OCI-LY1 (cell line): ENCODE results near the gene INPP5A.

Experiments used
- H2AFZ ChIP-seq: fragments of 200-600 bp; sonication (generic), shearing (Covaris generic); 2 replicates; pipeline ENCODE4 v1.6.0; 2014; ENCODE audit warnings: antibody characterized with exemption, mild to moderate bottlenecking, low read length
- H3F3A ChIP-seq: fragments of 200-600 bp; sonication (generic), shearing (Covaris generic); 2 replicates; pipeline ENCODE4 v1.6.0; 2014; ENCODE audit warnings: mild to moderate bottlenecking, antibody characterized with exemption, low read length, moderate library complexity; ENCODE audit not compliant: insufficient read depth
- H3K27ac ChIP-seq: fragments of 200-600 bp; sonication (generic); 2 replicates; pipeline ENCODE4 v1.5.1; 2014; ENCODE audit warnings: low read length, mixed run types, mild to moderate bottlenecking, low read depth; ENCODE audit not compliant: poor library complexity, severe bottlenecking
- H3K27me3 ChIP-seq: fragments of 200-600 bp; sonication (generic); 2 replicates; pipeline ENCODE4 v1.6.0; 2014; ENCODE audit warnings: antibody characterized with exemption, mild to moderate bottlenecking, low read length, moderate library complexity; ENCODE audit not compliant: insufficient read depth
- H3K36me3 ChIP-seq: fragments of 200-600 bp; sonication (generic); 2 replicates; pipeline ENCODE4 v1.6.1; 2014; ENCODE audit warnings: mild to moderate bottlenecking, antibody characterized with exemption, low read length, moderate library complexity, mixed read lengths; ENCODE audit not compliant: insufficient read depth
- H3K4me1 ChIP-seq: fragments of 200-600 bp; sonication (generic); 2 replicates; pipeline ENCODE4 v1.5.1; 2014; ENCODE audit warnings: mild to moderate bottlenecking, low read length, moderate library complexity; ENCODE audit not compliant: insufficient read depth, severe bottlenecking
- H3K4me2 ChIP-seq: fragments of 200-600 bp; sonication (generic), shearing (Covaris generic); 2 replicates; pipeline ENCODE4 v1.6.1; 2014; ENCODE audit warnings: low read length
- H3K4me3 ChIP-seq: fragments of 200-600 bp; sonication (generic); 2 replicates; pipeline ENCODE4 v1.5.1; 2014; ENCODE audit warnings: low read length, low read depth, mild to moderate bottlenecking, mixed read lengths; ENCODE audit not compliant: poor library complexity, severe bottlenecking
- H3K79me2 ChIP-seq: fragments of 200-600 bp; shearing (Covaris generic); 2 replicates; pipeline ENCODE4 v1.6.1; 2016; ENCODE audit warnings: mixed run types, low read length, mixed read lengths; ENCODE audit not compliant: insufficient read depth
- H3K9ac ChIP-seq: fragments of 200-600 bp; sonication (generic), shearing (Covaris generic); 2 replicates; pipeline ENCODE4 v1.6.1; 2014; ENCODE audit warnings: mild to moderate bottlenecking, low read length, mixed read lengths
- H3K9me2 ChIP-seq: fragments of 200-600 bp; sonication (generic), shearing (Covaris generic); 2 replicates; pipeline ENCODE4 v1.6.1; 2014; ENCODE audit warnings: low read depth, mild to moderate bottlenecking, low read length, mixed read lengths
- H3K9me3 ChIP-seq: fragments of 200-600 bp; shearing (Covaris generic); 2 replicates; pipeline ENCODE4 v1.6.1; 2014; ENCODE audit warnings: low read length, mixed read lengths
- H4K20me1 ChIP-seq: fragments of 200-600 bp; sonication (generic), shearing (Covaris generic); 2 replicates; pipeline ENCODE4 v1.6.0; 2016; ENCODE audit warnings: mild to moderate bottlenecking, low read length; ENCODE audit not compliant: insufficient read depth
- EZH2 ChIP-seq: fragments of 200-600 bp; sonication (generic), shearing (Covaris generic); IDR thresholded peaks from 2 replicates; pipeline ENCODE4 v1.8.0; 2017; ENCODE audit warnings: borderline replicate concordance, mixed run types, mild to moderate bottlenecking, antibody characterized with exemption, low read length, moderate library complexity, mixed read lengths
- TF ChIP-seq, protein P1 (sequence below): fragments of 200-600 bp; sonication (generic), shearing (Covaris generic); IDR thresholded peaks from 2 replicates; pipeline ENCODE4 v1.5.1; 2017; ENCODE audit warnings: mild to moderate bottlenecking, antibody characterized with exemption, low read length, moderate library complexity, mixed read lengths

The INPP5A gene

DNA sequence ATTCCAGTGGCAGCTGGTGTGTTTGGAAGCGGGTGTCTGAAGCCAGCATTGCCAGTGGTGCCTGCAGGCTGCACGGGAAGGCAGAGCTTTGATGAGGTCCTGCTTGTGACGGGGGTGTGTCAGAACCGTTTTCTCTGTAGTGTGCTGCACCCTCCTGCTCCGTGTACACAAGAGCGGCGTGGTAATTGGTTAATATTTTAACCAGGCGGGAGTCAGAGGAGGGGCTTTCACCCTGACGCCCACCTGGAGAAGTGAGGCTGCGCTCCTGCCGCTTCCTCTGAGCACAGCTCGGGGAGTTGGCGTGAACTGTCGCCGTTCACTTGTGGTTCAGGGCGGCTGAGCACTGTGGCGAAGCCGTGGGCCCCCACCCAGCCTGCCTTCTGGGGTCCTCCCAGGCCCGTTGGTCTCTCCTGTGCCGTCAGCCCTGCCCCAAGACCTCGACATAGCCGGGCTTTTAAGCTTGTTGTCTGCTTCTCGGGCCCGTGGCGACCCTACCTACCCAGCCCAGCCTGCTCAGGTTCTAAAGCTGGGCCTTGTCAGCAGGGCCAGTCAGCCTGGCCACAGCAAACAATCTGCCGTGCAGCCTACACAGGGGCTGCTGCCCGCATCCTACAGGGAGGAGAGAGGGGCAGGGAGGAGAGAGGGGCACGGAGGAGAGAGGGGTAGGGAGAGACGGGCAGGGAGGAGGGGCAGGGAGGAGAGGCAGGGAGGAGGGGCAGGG, 236.8 kb downstream of the INPP5A start:
- Histone ChIP-seq H3K9me2 (no peaks in the 10 kb centered on the region), H3K4me2 (no peak overlapping the region), H2AFZ (no peak overlapping the region), H3K27me3 (no peaks in the 10 kb centered on the region), H3K36me3 (no peaks in the 10 kb centered on the region), H3K9ac (no peak overlapping the region), H3K79me2 (no peaks in the 10 kb centered on the region), H3K4me1 (no peaks in the 10 kb centered on the region), H3K9me3 (no peaks in the 10 kb centered on the region), H3F3A (no peaks in the 10 kb centered on the region), H4K20me1 (no peaks in the 10 kb centered on the region), H3K4me3 (no peak overlapping the region), H3K27ac (no peak overlapping the region)
- TF ChIP-seq, protein P1, sequence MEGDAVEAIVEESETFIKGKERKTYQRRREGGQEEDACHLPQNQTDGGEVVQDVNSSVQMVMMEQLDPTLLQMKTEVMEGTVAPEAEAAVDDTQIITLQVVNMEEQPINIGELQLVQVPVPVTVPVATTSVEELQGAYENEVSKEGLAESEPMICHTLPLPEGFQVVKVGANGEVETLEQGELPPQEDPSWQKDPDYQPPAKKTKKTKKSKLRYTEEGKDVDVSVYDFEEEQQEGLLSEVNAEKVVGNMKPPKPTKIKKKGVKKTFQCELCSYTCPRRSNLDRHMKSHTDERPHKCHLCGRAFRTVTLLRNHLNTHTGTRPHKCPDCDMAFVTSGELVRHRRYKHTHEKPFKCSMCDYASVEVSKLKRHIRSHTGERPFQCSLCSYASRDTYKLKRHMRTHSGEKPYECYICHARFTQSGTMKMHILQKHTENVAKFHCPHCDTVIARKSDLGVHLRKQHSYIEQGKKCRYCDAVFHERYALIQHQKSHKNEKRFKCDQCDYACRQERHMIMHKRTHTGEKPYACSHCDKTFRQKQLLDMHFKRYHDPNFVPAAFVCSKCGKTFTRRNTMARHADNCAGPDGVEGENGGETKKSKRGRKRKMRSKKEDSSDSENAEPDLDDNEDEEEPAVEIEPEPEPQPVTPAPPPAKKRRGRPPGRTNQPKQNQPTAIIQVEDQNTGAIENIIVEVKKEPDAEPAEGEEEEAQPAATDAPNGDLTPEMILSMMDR: no peak
- no peak for TF ChIP-seq EZH2

- no peak overlapping the region for H3K9ac ChIP-seq
These were observed 237.6 kb downstream of the INPP5A start for GRCh38 chr10:132774902-132775863.

DNA sequence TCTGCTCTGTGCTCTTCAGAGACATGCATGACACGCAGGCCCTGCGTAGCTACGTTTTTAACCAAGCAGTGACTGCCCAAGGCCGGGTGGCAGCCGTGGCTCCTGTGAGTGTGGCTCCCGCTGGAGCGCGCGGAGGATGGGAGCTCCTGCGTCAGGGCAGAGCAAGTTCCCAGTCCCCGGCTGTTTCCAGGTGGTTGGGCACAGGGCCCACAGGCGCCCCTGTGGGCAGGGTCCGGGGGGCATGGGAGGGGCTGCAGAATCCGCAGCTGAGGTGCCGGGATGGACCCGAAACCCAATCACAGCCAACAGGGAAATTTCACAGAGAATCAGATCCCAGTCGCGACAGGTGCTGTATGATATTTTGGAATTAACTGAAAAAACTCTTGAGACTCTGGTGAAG, 238.6 kb downstream of the INPP5A start:
- H3K27me3 ChIP-seq: no peaks in the 10 kb centered on the region
- no peaks in the 10 kb centered on the region for H4K20me1 ChIP-seq
- no peaks in the 10 kb centered on the region for H3F3A ChIP-seq
- H3K9me2 ChIP-seq: no peaks in the 10 kb centered on the region
- H3K4me2 ChIP-seq: no peak overlapping the region
- H3K9ac ChIP-seq: no peak overlapping the region
- H3K4me1 ChIP-seq: no peaks in the 10 kb centered on the region
- no peaks in the 10 kb centered on the region for H3K36me3 ChIP-seq
- H3K4me3 ChIP-seq: no peak overlapping the region
- no peak for TF ChIP-seq EZH2
- TF ChIP-seq, protein P1: no peak
- no peak overlapping the region for H3K27ac ChIP-seq
- H3K9me3 ChIP-seq: no peaks in the 10 kb centered on the region
- no peaks in the 10 kb centered on the region for H3K79me2 ChIP-seq
- H2AFZ ChIP-seq: no peak overlapping the region

More at GRCh38 chr10:132774902-132775863, 237.6 kb downstream of the INPP5A start:
- Histone ChIP-seq H2AFZ (no peak overlapping the region), H3K9me2 (no peaks in the 10 kb centered on the region), H3K79me2 (no peaks in the 10 kb centered on the region), H3K36me3 (no peaks in the 10 kb centered on the region), H3K9me3 (no peaks in the 10 kb centered on the region), H3K27ac (no peak overlapping the region), H4K20me1 (no peaks in the 10 kb centered on the region), H3K4me2 (no peak overlapping the region), H3K4me3 (no peak overlapping the region), H3K27me3 (no peaks in the 10 kb centered on the region), H3F3A (no peaks in the 10 kb centered on the region), H3K4me1 (no peaks in the 10 kb centered on the region)
- TF ChIP-seq, protein P1: no peak
